Stimulated activated CD8-positive, alpha-beta memory T cell treated with anti-CD3 and anti-CD28 coated beads, Interleukin-2, amount 100 ng/mL, for 48 hours (primary cell): ENCODE measurements around the gene ARID3A.

ENCODE experiments used
- DNase-seq, 2 donors: peaks; one replicate each; pipeline ENCODE4 v3.0.0-alpha.2; 2020; ENCODE audit warnings: low read depth in 2 of 2

Gene ARID3A

GRCh38 chr19:963486-963951 is 37.7 kb downstream of the ARID3A start:
- no peak for DNase-seq

- DNase-seq: no peak
These were observed 38.3 kb downstream of the ARID3A start for GRCh38 chr19:964116-964520.

GRCh38 chr19:964761-965694 is 39.2 kb downstream of the ARID3A start:
- DNase-seq: no peak

GRCh38 chr19:966485-967088 is 40.8 kb downstream of the ARID3A start:
- no peak for DNase-seq

- DNase-seq: no peak
These were observed 44.9 kb downstream of the ARID3A start for GRCh38 chr19:970695-971094.

GRCh38 chr19:971795-972194 is 46.0 kb downstream of the ARID3A start:
- no peak for DNase-seq

- DNase-seq: no peak
These were observed 46.4 kb downstream of the ARID3A start for GRCh38 chr19:972281-972680.

- DNase-seq: no peak
These were observed 48.1 kb downstream of the ARID3A start for GRCh38 chr19:973726-974563.

- DNase-seq: no peak
These were observed 48.9 kb downstream of the ARID3A start for GRCh38 chr19:974564-975257.

GRCh38 chr19:976476-976875 is 50.6 kb downstream of the ARID3A start:
- DNase-seq: no peak

- DNase-seq: no peak
These were observed 51.2 kb downstream of the ARID3A start for GRCh38 chr19:977058-977464.

GRCh38 chr19:979318-979741 is 53.5 kb downstream of the ARID3A start:
- no peak for DNase-seq

- DNase-seq: no peak
These were observed 54.5 kb downstream of the ARID3A start for GRCh38 chr19:980133-980998.

- DNase-seq: peak; percentile 70 to 74
These were observed 56.8 kb downstream of the ARID3A start for GRCh38 chr19:982567-983170.

- DNase-seq: peak; percentile 89 to 91
These were observed 58.5 kb downstream of the ARID3A start, which contains the start of gene WDR18 for GRCh38 chr19:984165-984967. Gene WDR18 (plus strand): TSS chr19:984345. CDS start chr19:984354, 9 bp downstream.

- DNase-seq: no peak
These were observed 60.2 kb downstream of the ARID3A start for GRCh38 chr19:986083-986482.

- DNase-seq: no peak
These were observed 62.2 kb downstream of the ARID3A start for GRCh38 chr19:988081-988480.

GRCh38 chr19:988510-988909 is 62.7 kb downstream of the ARID3A start:
- no peak for DNase-seq
